Suprapubic skin (tissue), 3 donors: ENCODE results near the gene ZNF423.

ENCODE experiments used
- POLR2AphosphoS5 ChIP-seq, 3 donors: sonication (generic); formaldehyde crosslinking; IDR thresholded peaks; one replicate each; pipeline ENCODE4 v1.6.1; 2017; ENCODE audit warnings: antibody characterized with exemption in 3 of 3
- TF ChIP-seq, protein P1 (sequence below), 2 donors: fragments of 200-600 bp in 1 of 2; fragments of 450-650 bp in 1 of 2; sonication (generic) in 1 of 2; IDR thresholded peaks; one replicate each; pipeline ENCODE4 v1.5.1; 2016 to 2019; ENCODE audit warnings: antibody characterized with exemption in 2 of 2, mild to moderate bottlenecking in 1 of 2, moderate library complexity in 1 of 2

DNA sequence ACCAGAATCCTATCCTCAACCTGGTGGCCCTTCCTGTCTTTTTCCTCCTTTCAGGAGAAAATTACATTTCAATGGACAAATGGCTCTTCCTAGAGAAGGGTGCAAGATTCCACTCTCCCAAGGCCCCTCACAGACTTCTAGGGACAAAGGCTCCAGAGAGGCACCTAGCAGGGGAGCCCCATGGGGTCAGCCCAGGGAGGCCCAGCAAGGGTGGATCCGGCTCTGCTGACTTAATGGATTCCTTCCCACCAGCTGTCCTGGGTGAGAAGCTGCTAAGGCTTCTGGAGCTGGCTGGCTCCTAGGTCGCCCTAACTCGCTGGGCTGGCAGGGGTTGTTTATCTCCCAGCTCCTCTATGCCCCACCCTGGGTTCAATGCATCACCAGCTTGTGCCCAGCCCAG is 152.4 kb downstream of the ZNF423 start:
- no peak for TF ChIP-seq POLR2AphosphoS5 (IDR thresholded peaks at IDR 0.05)
- TF ChIP-seq, protein P1, sequence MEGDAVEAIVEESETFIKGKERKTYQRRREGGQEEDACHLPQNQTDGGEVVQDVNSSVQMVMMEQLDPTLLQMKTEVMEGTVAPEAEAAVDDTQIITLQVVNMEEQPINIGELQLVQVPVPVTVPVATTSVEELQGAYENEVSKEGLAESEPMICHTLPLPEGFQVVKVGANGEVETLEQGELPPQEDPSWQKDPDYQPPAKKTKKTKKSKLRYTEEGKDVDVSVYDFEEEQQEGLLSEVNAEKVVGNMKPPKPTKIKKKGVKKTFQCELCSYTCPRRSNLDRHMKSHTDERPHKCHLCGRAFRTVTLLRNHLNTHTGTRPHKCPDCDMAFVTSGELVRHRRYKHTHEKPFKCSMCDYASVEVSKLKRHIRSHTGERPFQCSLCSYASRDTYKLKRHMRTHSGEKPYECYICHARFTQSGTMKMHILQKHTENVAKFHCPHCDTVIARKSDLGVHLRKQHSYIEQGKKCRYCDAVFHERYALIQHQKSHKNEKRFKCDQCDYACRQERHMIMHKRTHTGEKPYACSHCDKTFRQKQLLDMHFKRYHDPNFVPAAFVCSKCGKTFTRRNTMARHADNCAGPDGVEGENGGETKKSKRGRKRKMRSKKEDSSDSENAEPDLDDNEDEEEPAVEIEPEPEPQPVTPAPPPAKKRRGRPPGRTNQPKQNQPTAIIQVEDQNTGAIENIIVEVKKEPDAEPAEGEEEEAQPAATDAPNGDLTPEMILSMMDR (IDR thresholded peaks at IDR 0.05), result no peak
